Neural progenitor cell (in vitro differentiated cells): ENCODE results near the gene FAM9A.

Experiments used
- EZH2 ChIP-seq: fragments of 200-600 bp; sonication (generic); IDR thresholded peaks from 2 replicates; pipeline ENCODE4 v1.6.1; 2017; ENCODE audit warnings: antibody characterized with exemption, mild to moderate bottlenecking, moderate library complexity
- EZH2phosphoT487 ChIP-seq: fragments of 200-600 bp; sonication (generic); IDR thresholded peaks from 2 replicates; pipeline ENCODE4 v1.6.1; 2017; ENCODE audit warnings: antibody characterized with exemption
- TF ChIP-seq, protein P1 (sequence below): fragments of 200-600 bp; sonication (generic); IDR thresholded peaks from 2 replicates; pipeline ENCODE4 v1.5.1; 2017; ENCODE audit warnings: antibody characterized with exemption, mild to moderate bottlenecking

DNA sequence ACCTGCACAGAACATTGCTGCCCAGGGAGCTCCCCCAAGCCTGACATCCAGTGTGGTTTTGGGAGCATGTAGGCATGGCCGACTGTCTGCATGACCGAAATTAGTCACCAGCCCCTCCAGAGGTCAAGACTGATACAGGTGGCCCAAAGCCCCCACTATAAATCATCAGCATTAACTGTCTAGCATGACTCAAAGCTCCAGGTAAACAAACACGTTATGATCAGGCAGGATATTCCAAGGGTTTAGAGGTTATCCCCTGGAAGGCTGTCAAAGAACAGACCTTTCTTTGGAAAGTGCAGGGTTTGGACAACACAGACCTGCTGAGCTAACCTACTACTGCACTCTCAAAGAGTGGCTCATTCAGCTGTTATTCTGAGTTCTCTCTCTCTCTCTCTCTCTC lies 2.1 kb upstream of the FAM9A start:
- TF ChIP-seq, protein P1, sequence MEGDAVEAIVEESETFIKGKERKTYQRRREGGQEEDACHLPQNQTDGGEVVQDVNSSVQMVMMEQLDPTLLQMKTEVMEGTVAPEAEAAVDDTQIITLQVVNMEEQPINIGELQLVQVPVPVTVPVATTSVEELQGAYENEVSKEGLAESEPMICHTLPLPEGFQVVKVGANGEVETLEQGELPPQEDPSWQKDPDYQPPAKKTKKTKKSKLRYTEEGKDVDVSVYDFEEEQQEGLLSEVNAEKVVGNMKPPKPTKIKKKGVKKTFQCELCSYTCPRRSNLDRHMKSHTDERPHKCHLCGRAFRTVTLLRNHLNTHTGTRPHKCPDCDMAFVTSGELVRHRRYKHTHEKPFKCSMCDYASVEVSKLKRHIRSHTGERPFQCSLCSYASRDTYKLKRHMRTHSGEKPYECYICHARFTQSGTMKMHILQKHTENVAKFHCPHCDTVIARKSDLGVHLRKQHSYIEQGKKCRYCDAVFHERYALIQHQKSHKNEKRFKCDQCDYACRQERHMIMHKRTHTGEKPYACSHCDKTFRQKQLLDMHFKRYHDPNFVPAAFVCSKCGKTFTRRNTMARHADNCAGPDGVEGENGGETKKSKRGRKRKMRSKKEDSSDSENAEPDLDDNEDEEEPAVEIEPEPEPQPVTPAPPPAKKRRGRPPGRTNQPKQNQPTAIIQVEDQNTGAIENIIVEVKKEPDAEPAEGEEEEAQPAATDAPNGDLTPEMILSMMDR: no peak
- TF ChIP-seq EZH2phosphoT487: no peak
- no peak for TF ChIP-seq EZH2
